Neural progenitor cell (in vitro differentiated cells): ENCODE measurements around the gene XCR1. TPM values are rescaled to one million over a fixed set of nuclear protein-coding genes. Genes with fewer than 3 reads are reported as not detected.

Experiments
- DNase-seq: peaks from one replicate; pipeline ENCODE4 v3.0.0-alpha.2; 2016; ENCODE audit warnings: low spot score
- H2AFZ ChIP-seq: fragments of 200-600 bp; sonication (generic); replicated peaks from 2 replicates; pipeline ENCODE4 v1.6.1; 2016; ENCODE audit warnings: antibody characterized with exemption
- H3F3A ChIP-seq: fragments of 200-600 bp; sonication (generic); 2 replicates; pipeline ENCODE4 v1.6.1; 2016; ENCODE audit warnings: antibody characterized with exemption, low read depth
- H3K27ac ChIP-seq: fragments of 200-600 bp; sonication (generic); 2 replicates; pipeline ENCODE4 v1.5.1; 2016; ENCODE audit warnings: mild to moderate bottlenecking
- H3K27me3 ChIP-seq: fragments of 200-600 bp; sonication (generic); 2 replicates; pipeline ENCODE4 v1.6.1; 2016; ENCODE audit warnings: mild to moderate bottlenecking, moderate library complexity
- H3K36me3 ChIP-seq: fragments of 200-600 bp; sonication (generic); 2 replicates; pipeline ENCODE4 v1.5.1; 2016
- H3K4me1 ChIP-seq: fragments of 200-600 bp; sonication (generic); 2 replicates; pipeline ENCODE4 v1.6.1; 2016; ENCODE audit warnings: mixed run types
- H3K4me2 ChIP-seq: fragments of 200-600 bp; sonication (generic); 2 replicates; pipeline ENCODE4 v1.6.1; 2016
- H3K4me3 ChIP-seq: fragments of 200-600 bp; sonication (generic); 2 replicates; pipeline ENCODE4 v1.5.1; 2016
- H3K79me2 ChIP-seq: fragments of 200-600 bp; sonication (generic); 2 replicates; pipeline ENCODE4 v1.6.1; 2016; ENCODE audit warnings: low read depth
- H3K9ac ChIP-seq: fragments of 200-600 bp; sonication (generic); 2 replicates; pipeline ENCODE4 v1.6.1; 2016
- H3K9me3 ChIP-seq: fragments of 200-600 bp; sonication (generic); 2 replicates; pipeline ENCODE4 v1.5.1; 2016; ENCODE audit warnings: low read depth
- H4K20me1 ChIP-seq: fragments of 200-600 bp; sonication (generic); 2 replicates; pipeline ENCODE4 v1.6.1; 2016; ENCODE audit warnings: low read depth
- H3K27ac Mint-ChIP-seq: 3 replicates; pipeline ENCODE4 v1.8.0; 2021; ENCODE audit warnings: mixed read lengths
- H3K27me3 Mint-ChIP-seq: 2 replicates; pipeline ENCODE4 v1.8.0; 2022; ENCODE audit warnings: low read depth, mild to moderate bottlenecking, inconsistent platforms, moderate library complexity, mixed read lengths; ENCODE audit not compliant: insufficient read depth
- H3K36me3 Mint-ChIP-seq: 3 replicates; pipeline ENCODE4 v1.8.0; 2021; ENCODE audit warnings: mixed read lengths
- H3K4me1 Mint-ChIP-seq: 3 replicates; pipeline ENCODE4 v1.8.0; 2021; ENCODE audit warnings: mixed read lengths
- H3K4me3 Mint-ChIP-seq: 3 replicates; pipeline ENCODE4 v1.8.0; 2021; ENCODE audit warnings: mild to moderate bottlenecking, moderate library complexity, mixed read lengths
- H3K9me3 Mint-ChIP-seq: 3 replicates; pipeline ENCODE4 v1.8.0; 2020; ENCODE audit warnings: mixed read lengths
- EZH2 ChIP-seq: fragments of 200-600 bp; sonication (generic); IDR thresholded peaks from 2 replicates; pipeline ENCODE4 v1.6.1; 2017; ENCODE audit warnings: antibody characterized with exemption, mild to moderate bottlenecking, moderate library complexity
- EZH2phosphoT487 ChIP-seq: fragments of 200-600 bp; sonication (generic); IDR thresholded peaks from 2 replicates; pipeline ENCODE4 v1.6.1; 2017; ENCODE audit warnings: antibody characterized with exemption
- total RNA-seq: library from RNA; depleted of rRNA; stranded (reverse); fragments of >200 nt; gene quantifications from 2 replicates; pipeline ENCODE4 v1.2.3, GENCODE V29; 2015; ENCODE audit warnings: low replicate concordance
- TF ChIP-seq, protein P1 (sequence below): fragments of 200-600 bp; sonication (generic); IDR thresholded peaks from 2 replicates; pipeline ENCODE4 v1.5.1; 2017; ENCODE audit warnings: antibody characterized with exemption, mild to moderate bottlenecking

The XCR1 gene
- total RNA-seq, 1 donor from 2014 or later, result not detected

- H4K20me1 ChIP-seq, result no peaks in the 10 kb centered on the region
- Mint-ChIP-seq H3K9me3 (no peaks in the 10 kb centered on the region), H3K4me1 (no peaks in the 10 kb centered on the region), H3K36me3 (no peaks in the 10 kb centered on the region), H3K27me3 (peaks cover under 1% of the 10 kb centered on the region), H3K27ac (no peak overlapping the region), H3K4me3 (no peak overlapping the region)
- H3K36me3 ChIP-seq, result no peaks in the 10 kb centered on the region
- TF ChIP-seq EZH2, result no peak
- TF ChIP-seq EZH2phosphoT487, result no peak
- TF ChIP-seq, protein P1, sequence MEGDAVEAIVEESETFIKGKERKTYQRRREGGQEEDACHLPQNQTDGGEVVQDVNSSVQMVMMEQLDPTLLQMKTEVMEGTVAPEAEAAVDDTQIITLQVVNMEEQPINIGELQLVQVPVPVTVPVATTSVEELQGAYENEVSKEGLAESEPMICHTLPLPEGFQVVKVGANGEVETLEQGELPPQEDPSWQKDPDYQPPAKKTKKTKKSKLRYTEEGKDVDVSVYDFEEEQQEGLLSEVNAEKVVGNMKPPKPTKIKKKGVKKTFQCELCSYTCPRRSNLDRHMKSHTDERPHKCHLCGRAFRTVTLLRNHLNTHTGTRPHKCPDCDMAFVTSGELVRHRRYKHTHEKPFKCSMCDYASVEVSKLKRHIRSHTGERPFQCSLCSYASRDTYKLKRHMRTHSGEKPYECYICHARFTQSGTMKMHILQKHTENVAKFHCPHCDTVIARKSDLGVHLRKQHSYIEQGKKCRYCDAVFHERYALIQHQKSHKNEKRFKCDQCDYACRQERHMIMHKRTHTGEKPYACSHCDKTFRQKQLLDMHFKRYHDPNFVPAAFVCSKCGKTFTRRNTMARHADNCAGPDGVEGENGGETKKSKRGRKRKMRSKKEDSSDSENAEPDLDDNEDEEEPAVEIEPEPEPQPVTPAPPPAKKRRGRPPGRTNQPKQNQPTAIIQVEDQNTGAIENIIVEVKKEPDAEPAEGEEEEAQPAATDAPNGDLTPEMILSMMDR, result no peak
- no peak overlapping the region for H3K9ac ChIP-seq
- H3K4me1 ChIP-seq, result no peaks in the 10 kb centered on the region
- H3K79me2 ChIP-seq, result no peaks in the 10 kb centered on the region
- no peak overlapping the region for H3K27ac ChIP-seq
- no peak overlapping the region for H3K4me2 ChIP-seq
- no peaks in the 10 kb centered on the region for H3K27me3 ChIP-seq
- H2AFZ ChIP-seq, result no peak overlapping the region
- no peak for DNase-seq
- no peak overlapping the region for H3K4me3 ChIP-seq
- H3K9me3 ChIP-seq, result no peaks in the 10 kb centered on the region
- no peaks in the 10 kb centered on the region for H3F3A ChIP-seq
These were observed 33.3 kb upstream of the XCR1 start for GRCh38 chr3:46060551-46060950.

GRCh38 chr3:46059432-46059831 is 32.1 kb upstream of the XCR1 start:
- Histone ChIP-seq H3K27me3 (no peaks in the 10 kb centered on the region), H3K9ac (no peak overlapping the region), H3K79me2 (no peaks in the 10 kb centered on the region), H3K9me3 (no peaks in the 10 kb centered on the region), H4K20me1 (no peaks in the 10 kb centered on the region), H3K36me3 (no peaks in the 10 kb centered on the region), H2AFZ (no peak overlapping the region), H3K4me2 (no peak overlapping the region), H3F3A (no peaks in the 10 kb centered on the region), H3K27ac (no peak overlapping the region), H3K4me1 (no peaks in the 10 kb centered on the region), H3K4me3 (no peak overlapping the region)
- no peak overlapping the region for H3K4me3 Mint-ChIP-seq
- H3K9me3 Mint-ChIP-seq, result no peaks in the 10 kb centered on the region
- no peaks in the 10 kb centered on the region for H3K4me1 Mint-ChIP-seq
- no peak overlapping the region for H3K27ac Mint-ChIP-seq
- no peak for DNase-seq
- H3K27me3 Mint-ChIP-seq, result peaks cover 2% of the 10 kb centered on the region
- no peaks in the 10 kb centered on the region for H3K36me3 Mint-ChIP-seq
- TF ChIP-seq EZH2 (no peak), EZH2phosphoT487 (no peak)
- TF ChIP-seq, protein P1, result no peak

GRCh38 chr3:46058981-46059380 is 31.7 kb upstream of the XCR1 start:
- no peaks in the 10 kb centered on the region for H4K20me1 ChIP-seq
- TF ChIP-seq EZH2phosphoT487 (no peak), EZH2 (no peak)
- TF ChIP-seq, protein P1, result no peak
- no peak overlapping the region for H2AFZ ChIP-seq
- no peaks in the 10 kb centered on the region for H3K4me1 ChIP-seq
- H3K79me2 ChIP-seq, result no peaks in the 10 kb centered on the region
- Mint-ChIP-seq H3K4me1 (no peaks in the 10 kb centered on the region), H3K9me3 (no peaks in the 10 kb centered on the region), H3K4me3 (no peak overlapping the region), H3K27ac (no peak overlapping the region), H3K27me3 (peaks cover 2% of the 10 kb centered on the region), H3K36me3 (no peaks in the 10 kb centered on the region)
- H3K27me3 ChIP-seq, result no peaks in the 10 kb centered on the region
- no peaks in the 10 kb centered on the region for H3K9me3 ChIP-seq
- H3K9ac ChIP-seq, result no peak overlapping the region
- no peak overlapping the region for H3K4me2 ChIP-seq
- no peak for DNase-seq
- no peak overlapping the region for H3K4me3 ChIP-seq
- no peaks in the 10 kb centered on the region for H3F3A ChIP-seq
- H3K36me3 ChIP-seq, result no peaks in the 10 kb centered on the region
- H3K27ac ChIP-seq, result no peak overlapping the region

DNA sequence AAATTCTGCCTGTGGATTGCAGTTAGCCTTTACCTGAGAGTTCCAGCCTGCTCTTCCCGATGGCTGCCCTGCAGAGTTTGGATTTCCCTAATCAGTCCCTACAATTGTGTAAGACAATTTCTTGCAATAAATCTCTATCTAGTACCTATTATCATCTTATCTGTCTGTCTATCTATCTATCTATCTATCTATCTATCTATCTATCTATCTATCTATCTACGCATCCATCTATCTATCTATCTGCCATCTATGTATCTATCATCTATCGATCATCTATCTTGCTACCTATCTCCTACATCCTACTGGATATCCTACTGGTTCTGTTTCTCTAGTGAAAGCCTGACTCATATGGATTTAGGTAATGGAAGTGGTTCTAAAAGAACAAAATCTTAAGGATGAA is 30.4 kb upstream of the XCR1 start:
- Histone ChIP-seq H3K27ac (no peak overlapping the region), H4K20me1 (no peaks in the 10 kb centered on the region), H3K9me3 (no peaks in the 10 kb centered on the region), H3K4me3 (no peak overlapping the region), H3F3A (no peaks in the 10 kb centered on the region), H3K4me1 (no peaks in the 10 kb centered on the region), H2AFZ (no peak overlapping the region), H3K27me3 (no peaks in the 10 kb centered on the region), H3K9ac (no peak overlapping the region), H3K36me3 (no peaks in the 10 kb centered on the region), H3K79me2 (no peaks in the 10 kb centered on the region), H3K4me2 (no peak overlapping the region)
- Mint-ChIP-seq H3K4me1 (no peaks in the 10 kb centered on the region), H3K36me3 (no peaks in the 10 kb centered on the region), H3K4me3 (no peak overlapping the region), H3K27me3 (peaks cover 2% of the 10 kb centered on the region), H3K27ac (no peak overlapping the region), H3K9me3 (no peaks in the 10 kb centered on the region)
- TF ChIP-seq EZH2phosphoT487, result no peak
- no peak for TF ChIP-seq EZH2
- TF ChIP-seq, protein P1, result no peak
- no peak for DNase-seq
